Erythroblast (primary cell): ENCODE measurements around the gene PRCC.

Experiments used
- GATA1 ChIP-seq: IDR thresholded peaks from 2 replicates; pipeline ENCODE4 v1.6.1; 2011; ENCODE audit warnings: low read depth, mild to moderate bottlenecking, control low read depth, low read length, moderate library complexity
- POLR2A ChIP-seq: IDR thresholded peaks from 2 replicates; pipeline ENCODE4 v1.6.1; 2011; ENCODE audit warnings: mild to moderate bottlenecking, low read length

- TF ChIP-seq POLR2A (no peak), GATA1 (no peak)
These were observed 61.2 kb downstream of the PRCC start for GRCh38 chr1:156828400-156829124.
